Measurements from ENCODE around the gene RLBP1. TPM values are rescaled to one million over a fixed set of nuclear protein-coding genes. Genes with fewer than 3 reads are reported as not detected.

Gene RLBP1
- total and polyA plus RNA-seq, 2 of the 13 experiments (the other 11 are each of a cell fraction or from before 2014, with no cell fraction given), result 0.07 TPM; not detected in 1

Other genes with a start within 250 kb of the RLBP1 start
- gene ABHD2, start 133.1 kb downstream of the RLBP1 start, total RNA-seq (2016; rRNA removed; fragmentation: Illumina TruSeq; extraction: Trizol), result 12.2 and 22.4 TPM in 2 replicates
- 14.8 and 16.9 TPM in 2 replicates for gene ABHD2, start 133.1 kb downstream of the RLBP1 start, polyA plus RNA-seq (2011; rRNA removed)
- 68.8 and 99.2 TPM in 2 replicates for gene FANCI, start 22.4 kb upstream of the RLBP1 start, total RNA-seq (2016; rRNA removed; fragmentation: Illumina TruSeq; extraction: Trizol)
- 10.4 and 15.7 TPM in 2 replicates for gene FANCI, start 22.4 kb upstream of the RLBP1 start, polyA plus RNA-seq (2011; rRNA removed)
- gene POLG, start 113.2 kb upstream of the RLBP1 start, total RNA-seq (2016; rRNA removed; fragmentation: Illumina TruSeq; extraction: Trizol), result 19.1 and 35.5 TPM in 2 replicates
- gene POLG, start 113.2 kb upstream of the RLBP1 start, polyA plus RNA-seq (2011; rRNA removed), result 25.7 and 26.6 TPM in 2 replicates

All from HepG2 (cell line).